Measurements from ENCODE around the gene PTPRN2.
"Not testable (repeated sequence)": the region's sequence is repeated elsewhere in the genome, so short reads cannot be mapped to it uniquely, and the experiment has no call there.

PTPRN2 gene

DNA sequence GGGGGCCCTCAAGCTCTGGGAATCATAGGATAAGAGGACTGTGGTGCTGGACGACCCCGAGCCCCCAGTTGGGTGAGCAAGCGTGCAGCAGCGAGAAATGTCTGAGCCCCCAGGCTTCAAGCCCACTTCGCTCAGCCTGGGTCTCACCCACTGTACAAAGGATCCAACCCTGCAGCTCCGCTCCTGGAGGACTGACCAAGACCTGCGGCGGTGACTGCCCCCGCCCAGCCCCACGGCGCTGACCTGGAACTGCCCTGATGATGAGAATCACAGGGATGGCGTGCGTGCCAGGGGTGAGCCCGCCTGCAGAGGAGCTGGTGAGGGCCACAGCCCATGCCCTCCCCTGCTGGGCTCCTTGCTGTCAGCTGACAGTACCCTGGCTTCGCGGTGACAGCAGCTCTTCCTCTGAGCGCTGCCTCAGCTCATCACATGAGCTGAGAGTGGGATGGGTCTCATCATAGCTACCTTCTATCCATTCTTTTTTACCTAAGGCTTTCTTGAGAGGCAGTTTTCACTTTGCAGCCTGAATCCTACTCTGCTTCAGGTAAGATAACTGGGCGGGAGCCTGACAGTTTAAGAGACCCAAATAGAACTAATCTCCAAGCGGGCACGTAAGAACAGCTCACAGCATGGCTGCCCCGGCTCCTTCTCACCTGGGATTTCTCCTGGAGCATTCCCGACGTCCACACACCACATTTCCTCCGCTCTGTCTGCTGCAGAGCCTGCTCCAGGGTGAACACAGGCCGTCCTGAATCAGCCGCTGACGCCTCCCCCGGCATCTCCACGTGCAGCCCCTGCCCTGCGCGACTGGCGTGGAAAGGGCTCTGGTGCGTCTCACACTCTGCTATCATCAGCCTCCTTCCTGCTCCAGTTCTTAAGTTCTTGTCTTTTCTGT lies 329.9 kb downstream of the PTPRN2 start:
- H3K4me1 ChIP-seq (ENCODE audit: insufficient read depth, low read length), result no peaks in the 10 kb centered on the region
- H3K27me3 ChIP-seq (ENCODE audit: control insufficient read depth in 1 of 2, insufficient read depth in 2 of 2, low read length in 2 of 2), result no peaks in the 10 kb centered on the region
- H3K4me3 ChIP-seq (ENCODE audit: low read depth in 1 of 2, low read length in 2 of 2), result no peak overlapping the region
- no peaks in the 10 kb centered on the region for H3K9me3 ChIP-seq (ENCODE audit: low read length)
- no peak overlapping the region for H3K9ac ChIP-seq (ENCODE audit: low read length)
- H3K36me3 ChIP-seq (ENCODE audit: insufficient read depth, low read length), result no peaks in the 10 kb centered on the region
- H3K27ac ChIP-seq (ENCODE audit: low read depth, low read length), result no peak overlapping the region

DNA sequence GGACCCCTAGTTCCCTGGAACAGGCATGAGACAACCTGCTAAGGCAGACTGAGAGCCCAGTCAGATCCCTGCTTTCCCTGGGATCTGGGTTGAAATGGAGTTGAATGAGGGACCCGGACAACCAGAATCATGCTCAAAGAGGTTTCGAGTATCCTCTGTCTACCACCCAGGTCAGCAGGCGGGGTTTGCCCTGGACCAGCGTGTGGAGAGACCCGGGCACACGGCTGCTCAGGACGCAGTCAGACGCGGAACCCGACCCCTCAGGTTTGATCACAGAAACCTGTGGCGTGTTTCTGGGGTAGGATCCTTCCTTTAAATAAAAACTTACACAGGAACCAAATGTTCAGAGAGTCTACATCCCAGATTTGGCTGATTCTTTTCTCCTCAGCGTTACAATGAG lies 330.6 kb downstream of the PTPRN2 start:
- no peak overlapping the region for H3K4me3 ChIP-seq (ENCODE audit: low read depth in 1 of 2, low read length in 2 of 2)
- no peaks in the 10 kb centered on the region for H3K4me1 ChIP-seq (ENCODE audit: insufficient read depth, low read length)
- H3K36me3 ChIP-seq (ENCODE audit: insufficient read depth, low read length), result no peaks in the 10 kb centered on the region
- no peak overlapping the region for H3K27ac ChIP-seq (ENCODE audit: low read depth, low read length)
- H3K9ac ChIP-seq (ENCODE audit: low read length), result no peak overlapping the region
- no peaks in the 10 kb centered on the region for H3K27me3 ChIP-seq (ENCODE audit: control insufficient read depth in 1 of 2, insufficient read depth in 2 of 2, low read length in 2 of 2)
- H3K9me3 ChIP-seq (ENCODE audit: low read length), result no peaks in the 10 kb centered on the region

DNA sequence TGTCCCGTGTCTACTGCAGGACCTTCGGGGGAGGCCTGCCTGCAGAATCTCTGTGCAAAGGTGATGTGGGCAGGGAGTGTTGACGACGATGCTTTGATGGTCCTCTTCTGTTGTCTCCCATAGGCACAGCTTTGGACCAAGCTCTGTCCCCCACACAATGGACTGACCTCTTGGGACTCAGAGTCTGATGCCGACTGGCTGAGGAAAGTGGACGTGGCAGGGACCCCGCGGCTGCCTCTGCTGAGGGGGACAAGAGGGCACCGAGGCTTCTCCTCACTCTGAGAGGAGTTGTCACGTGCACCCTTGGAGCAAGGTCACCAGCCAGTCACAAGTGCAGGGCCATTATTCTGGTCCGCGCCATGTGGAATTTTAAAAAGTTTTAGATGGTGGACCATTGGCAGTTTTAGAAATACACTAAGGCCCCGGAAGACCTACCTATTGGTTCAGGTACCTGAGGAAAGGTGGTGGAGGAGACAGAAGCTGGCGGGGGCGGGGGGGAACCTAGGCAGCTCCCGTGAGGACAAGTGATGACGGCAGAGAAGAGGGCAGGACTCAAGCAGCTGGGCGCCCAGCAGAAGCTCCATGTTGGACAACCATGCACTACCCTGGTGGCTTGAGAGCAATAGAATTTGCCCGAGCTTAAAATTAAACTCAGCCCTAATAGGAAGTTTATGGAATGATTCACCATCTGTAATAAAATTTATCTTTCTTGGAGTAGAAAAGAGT lies 331.4 kb downstream of the PTPRN2 start:
- Histone ChIP-seq H3K36me3 (ENCODE audit: insufficient read depth, low read length) (no peaks in the 10 kb centered on the region), H3K9ac (ENCODE audit: low read length) (no peak overlapping the region), H3K27me3 (ENCODE audit: control insufficient read depth in 1 of 2, insufficient read depth in 2 of 2, low read length in 2 of 2) (no peaks in the 10 kb centered on the region), H3K4me1 (ENCODE audit: insufficient read depth, low read length) (no peaks in the 10 kb centered on the region), H3K4me3 (ENCODE audit: low read depth in 1 of 2, low read length in 2 of 2) (no peak overlapping the region), H3K9me3 (ENCODE audit: low read length) (no peaks in the 10 kb centered on the region), H3K27ac (ENCODE audit: low read depth, low read length) (no peak overlapping the region)

DNA sequence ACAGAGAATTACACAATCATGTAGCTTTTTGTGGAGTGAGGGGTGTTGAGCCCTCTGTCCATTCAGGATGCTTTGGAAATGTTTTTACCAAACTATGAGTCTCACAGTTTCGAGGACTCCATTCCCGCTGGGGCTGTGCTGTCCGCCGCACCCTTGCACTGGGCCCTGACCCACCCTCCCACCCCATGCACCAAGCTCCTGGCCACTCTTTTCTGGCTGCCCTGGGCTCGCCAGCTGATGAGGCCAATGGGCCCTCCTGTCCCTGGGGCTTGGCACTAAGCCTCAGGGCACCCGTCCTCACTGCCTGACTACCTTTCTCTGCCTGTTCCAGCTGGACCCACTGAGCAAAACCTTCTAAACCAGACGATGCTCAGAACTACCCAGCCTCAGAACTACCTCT lies 332.1 kb downstream of the PTPRN2 start:
- no peak overlapping the region for H3K27ac ChIP-seq (ENCODE audit: low read depth, low read length)
- no peaks in the 10 kb centered on the region for H3K4me1 ChIP-seq (ENCODE audit: insufficient read depth, low read length)
- no peaks in the 10 kb centered on the region for H3K36me3 ChIP-seq (ENCODE audit: insufficient read depth, low read length)
- H3K9ac ChIP-seq (ENCODE audit: low read length), result no peak overlapping the region
- no peak overlapping the region for H3K4me3 ChIP-seq (ENCODE audit: low read depth in 1 of 2, low read length in 2 of 2)
- no peaks in the 10 kb centered on the region for H3K9me3 ChIP-seq (ENCODE audit: low read length)
- H3K27me3 ChIP-seq (ENCODE audit: control insufficient read depth in 1 of 2, insufficient read depth in 2 of 2, low read length in 2 of 2), result no peaks in the 10 kb centered on the region

DNA sequence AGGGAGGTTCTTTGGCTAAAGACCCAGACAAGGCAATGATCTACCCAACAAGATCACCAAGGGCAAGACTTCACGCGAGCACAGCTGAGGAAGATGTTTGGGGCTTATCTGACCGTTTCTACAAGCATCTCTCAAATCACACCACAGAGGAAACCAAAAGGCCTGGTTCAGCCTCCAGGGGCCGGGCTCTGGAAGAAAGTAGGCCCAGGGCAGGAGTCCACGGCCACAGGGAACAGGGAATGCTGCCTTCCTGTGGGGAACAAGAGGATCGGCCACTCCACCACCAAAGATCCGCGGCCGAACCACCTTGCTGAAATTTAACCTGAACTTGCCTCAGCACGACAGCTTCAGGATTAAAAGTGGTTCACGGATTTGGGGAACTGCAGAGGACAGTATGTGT lies 332.5 kb downstream of the PTPRN2 start:
- H3K4me1 ChIP-seq (ENCODE audit: insufficient read depth, low read length), result no peaks in the 10 kb centered on the region
- no peak overlapping the region for H3K4me3 ChIP-seq (ENCODE audit: low read depth in 1 of 2, low read length in 2 of 2)
- H3K9ac ChIP-seq (ENCODE audit: low read length), result no peak overlapping the region
- no peaks in the 10 kb centered on the region for H3K36me3 ChIP-seq (ENCODE audit: insufficient read depth, low read length)
- no peaks in the 10 kb centered on the region for H3K27me3 ChIP-seq (ENCODE audit: control insufficient read depth in 1 of 2, insufficient read depth in 2 of 2, low read length in 2 of 2)
- H3K9me3 ChIP-seq (ENCODE audit: low read length), result no peaks in the 10 kb centered on the region
- H3K27ac ChIP-seq (ENCODE audit: low read depth, low read length), result no peak overlapping the region

DNA sequence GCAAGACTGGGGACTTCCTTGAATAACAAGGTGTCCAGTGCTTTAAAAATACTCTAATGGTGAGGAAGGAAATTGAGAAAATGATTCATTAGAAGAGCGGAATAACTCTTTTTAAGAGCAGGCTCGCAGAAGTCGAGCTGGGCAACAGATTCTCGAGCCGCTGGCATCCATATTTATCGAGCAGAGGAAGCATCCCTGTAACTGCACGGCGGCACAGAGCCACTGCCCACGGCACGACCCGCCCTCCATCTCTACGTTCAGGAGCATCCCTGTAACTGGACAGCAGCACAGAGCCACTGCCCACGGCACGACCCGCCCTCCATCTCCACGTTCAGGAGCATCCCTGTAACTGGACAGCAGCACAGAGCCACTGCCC lies 334.0 kb downstream of the PTPRN2 start:
- H3K9me3 ChIP-seq (ENCODE audit: low read length); H3K36me3 ChIP-seq (ENCODE audit: insufficient read depth, low read length); H3K4me1 ChIP-seq (ENCODE audit: insufficient read depth, low read length); H3K27ac ChIP-seq (ENCODE audit: low read depth, low read length); H3K27me3 ChIP-seq (ENCODE audit: control insufficient read depth in 1 of 2, insufficient read depth in 2 of 2, low read length in 2 of 2); H3K4me3 ChIP-seq (ENCODE audit: low read depth in 1 of 2, low read length in 2 of 2); H3K9ac ChIP-seq (ENCODE audit: low read length): not testable (repeated sequence)

DNA sequence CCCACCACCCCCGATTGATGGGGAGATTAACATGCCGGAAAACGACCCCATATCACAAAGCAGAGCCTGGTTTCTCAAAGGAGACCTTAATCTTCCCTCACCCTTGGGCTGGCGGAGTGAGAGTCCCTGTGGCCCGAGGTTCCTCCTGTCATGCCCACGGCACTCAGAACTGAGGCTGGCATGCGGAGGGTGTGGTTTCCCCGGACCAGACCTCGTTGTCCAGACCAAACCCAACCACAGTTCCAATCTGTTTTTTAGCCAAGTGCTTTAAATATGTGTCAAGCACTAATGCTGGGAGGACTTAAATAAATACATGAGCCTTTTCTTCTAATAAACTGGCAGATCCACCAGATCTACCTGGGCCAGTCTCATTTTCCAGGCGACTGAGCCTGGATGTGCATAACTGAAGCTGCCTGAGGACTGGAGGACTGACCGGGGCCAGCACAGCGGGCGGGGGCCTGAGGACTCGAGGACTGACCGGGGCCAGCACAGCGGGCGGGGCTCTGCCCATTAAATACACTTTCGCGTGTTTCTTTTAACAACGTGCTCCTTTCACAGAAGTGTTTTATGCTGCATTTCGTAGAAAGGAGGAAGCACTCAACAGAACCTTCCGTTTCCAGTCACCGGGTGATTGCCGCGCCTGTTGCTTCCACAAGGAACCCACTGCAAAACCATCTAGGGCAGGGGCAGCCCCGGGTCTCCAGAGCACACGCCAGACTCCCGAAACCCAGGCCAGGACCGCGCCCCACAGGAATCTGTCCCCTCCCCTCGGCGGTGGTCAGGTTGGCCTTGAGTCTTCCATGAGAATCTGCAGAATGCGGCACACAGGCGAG lies 334.6 kb downstream of the PTPRN2 start:
- no peak overlapping the region for H3K9ac ChIP-seq (ENCODE audit: low read length)
- H3K27me3 ChIP-seq (ENCODE audit: control insufficient read depth in 1 of 2, insufficient read depth in 2 of 2, low read length in 2 of 2), result no peaks in the 10 kb centered on the region
- H3K4me3 ChIP-seq (ENCODE audit: low read depth in 1 of 2, low read length in 2 of 2), result no peak overlapping the region
- H3K36me3 ChIP-seq (ENCODE audit: insufficient read depth, low read length), result no peaks in the 10 kb centered on the region
- H3K9me3 ChIP-seq (ENCODE audit: low read length), result no peaks in the 10 kb centered on the region
- no peaks in the 10 kb centered on the region for H3K4me1 ChIP-seq (ENCODE audit: insufficient read depth, low read length)
- H3K27ac ChIP-seq (ENCODE audit: low read depth, low read length), result no peak overlapping the region

DNA sequence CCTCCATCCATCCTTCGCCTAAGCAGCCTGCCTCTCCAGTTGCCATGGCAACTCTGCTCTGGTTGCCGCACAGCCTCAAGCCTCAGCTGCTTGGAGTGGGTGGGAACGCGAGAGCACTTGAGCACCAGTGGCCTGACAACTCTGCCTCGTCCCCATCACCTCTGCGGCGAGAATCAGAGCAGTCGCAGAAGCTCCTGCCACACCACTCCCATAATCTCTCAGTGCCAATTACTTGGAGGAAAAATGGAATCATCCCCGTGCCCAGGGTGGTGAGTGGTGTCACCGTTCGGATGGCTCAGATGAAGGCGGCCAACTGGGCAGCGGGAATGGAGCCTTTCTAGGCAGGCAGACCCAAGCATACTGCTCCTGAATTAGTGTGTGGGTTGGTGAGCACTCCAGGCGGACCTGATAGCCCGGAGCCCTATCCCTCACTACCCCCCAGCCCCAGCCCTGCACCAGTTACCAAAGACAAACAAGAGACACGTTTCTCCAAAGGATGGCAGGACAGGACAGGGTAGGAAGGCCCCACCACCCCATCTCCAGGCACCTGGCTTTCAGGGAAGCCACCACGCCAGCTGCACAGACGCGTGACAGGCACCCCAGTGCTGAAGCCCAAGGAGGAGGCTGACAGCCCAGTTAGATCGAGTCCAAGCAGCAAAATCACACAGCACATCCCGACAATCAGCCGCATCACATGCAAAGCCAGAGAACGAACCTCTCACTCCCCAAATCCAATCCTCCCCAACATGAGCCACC lies 335.4 kb downstream of the PTPRN2 start:
- Histone ChIP-seq H3K27me3 (ENCODE audit: control insufficient read depth in 1 of 2, insufficient read depth in 2 of 2, low read length in 2 of 2) (no peaks in the 10 kb centered on the region), H3K9me3 (ENCODE audit: low read length) (no peaks in the 10 kb centered on the region), H3K36me3 (ENCODE audit: insufficient read depth, low read length) (no peaks in the 10 kb centered on the region), H3K4me3 (ENCODE audit: low read depth in 1 of 2, low read length in 2 of 2) (no peak overlapping the region), H3K27ac (ENCODE audit: low read depth, low read length) (no peak overlapping the region), H3K4me1 (ENCODE audit: insufficient read depth, low read length) (no peaks in the 10 kb centered on the region), H3K9ac (ENCODE audit: low read length) (no peak overlapping the region)

DNA sequence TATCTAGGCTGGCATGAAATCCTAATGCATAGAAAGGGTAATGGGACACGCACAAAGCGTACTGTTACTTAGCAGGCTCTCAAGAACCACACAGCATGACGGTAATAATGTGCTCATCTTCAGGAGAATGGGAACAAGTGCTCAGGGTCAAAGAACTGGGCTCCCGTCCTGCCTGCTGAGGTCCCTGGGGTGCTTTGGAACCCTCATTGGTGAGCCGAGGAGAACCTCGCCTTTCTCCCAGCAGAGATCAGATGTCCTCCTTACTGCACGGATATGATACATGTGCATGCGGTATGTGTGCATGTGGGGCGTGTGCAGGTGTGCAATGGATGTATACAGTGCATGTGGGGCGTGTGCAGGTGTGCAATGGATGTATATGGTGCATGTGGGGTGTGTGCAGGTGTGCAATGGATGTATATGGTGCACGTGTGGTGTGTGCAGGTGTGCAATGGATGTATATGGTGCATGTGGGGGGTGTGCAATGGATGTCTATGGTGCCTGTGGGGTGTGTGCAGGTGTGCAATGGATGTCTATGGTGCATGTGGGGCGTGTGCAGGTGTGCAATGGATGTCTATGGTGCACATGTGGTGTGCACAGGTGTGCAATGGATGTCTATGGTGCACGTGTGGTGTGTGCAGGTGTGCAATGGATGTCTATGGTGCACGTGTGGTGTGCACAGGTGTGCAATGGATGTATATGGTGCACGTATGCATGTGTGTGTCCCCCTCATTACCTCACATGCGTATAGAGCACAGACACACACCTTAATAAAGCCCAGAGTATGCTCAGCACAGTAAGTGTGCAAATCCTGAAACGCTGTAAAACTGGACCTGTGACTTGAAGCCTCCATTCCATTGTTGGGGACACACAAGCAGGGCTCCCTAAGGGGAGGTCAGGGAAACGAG lies 336.3 kb downstream of the PTPRN2 start:
- no peak overlapping the region for H3K9ac ChIP-seq (ENCODE audit: low read length)
- H3K4me1 ChIP-seq (ENCODE audit: insufficient read depth, low read length), result no peaks in the 10 kb centered on the region
- no peak overlapping the region for H3K4me3 ChIP-seq (ENCODE audit: low read depth in 1 of 2, low read length in 2 of 2)
- no peaks in the 10 kb centered on the region for H3K36me3 ChIP-seq (ENCODE audit: insufficient read depth, low read length)
- H3K27ac ChIP-seq (ENCODE audit: low read depth, low read length), result no peak overlapping the region
- no peaks in the 10 kb centered on the region for H3K27me3 ChIP-seq (ENCODE audit: control insufficient read depth in 1 of 2, insufficient read depth in 2 of 2, low read length in 2 of 2)
- H3K9me3 ChIP-seq (ENCODE audit: low read length), result no peaks in the 10 kb centered on the region

DNA sequence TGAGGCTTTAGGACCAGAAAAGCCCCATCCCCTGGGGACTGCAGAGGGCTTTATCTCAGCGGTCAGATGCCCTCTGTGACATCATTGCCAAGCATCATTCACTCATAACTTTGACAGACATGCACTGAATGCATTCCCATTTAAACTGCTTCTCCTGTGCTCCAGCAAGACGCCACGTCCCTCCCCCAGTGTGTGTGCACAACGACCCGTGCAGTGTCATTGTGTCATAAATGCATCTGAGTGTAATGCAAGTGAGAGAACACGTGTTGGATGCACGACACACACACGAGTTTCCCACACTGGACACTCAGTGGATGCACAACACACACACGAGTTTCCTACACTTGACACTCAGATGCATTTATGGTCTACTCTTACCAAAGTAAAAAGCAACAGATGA lies 337.9 kb downstream of the PTPRN2 start:
- Histone ChIP-seq H3K4me3 (ENCODE audit: low read depth in 1 of 2, low read length in 2 of 2) (no peak overlapping the region), H3K4me1 (ENCODE audit: insufficient read depth, low read length) (no peaks in the 10 kb centered on the region), H3K9ac (ENCODE audit: low read length) (no peak overlapping the region), H3K9me3 (ENCODE audit: low read length) (no peaks in the 10 kb centered on the region), H3K27me3 (ENCODE audit: control insufficient read depth in 1 of 2, insufficient read depth in 2 of 2, low read length in 2 of 2) (no peaks in the 10 kb centered on the region), H3K27ac (ENCODE audit: low read depth, low read length) (no peak overlapping the region), H3K36me3 (ENCODE audit: insufficient read depth, low read length) (no peaks in the 10 kb centered on the region)

Measured in muscle layer of colon (tissue), 2 donors.